Lower leg skin (tissue), 4 donors: ENCODE data around the gene NGEF. TPM values are rescaled to one million over a fixed set of nuclear protein-coding genes. Genes with fewer than 3 reads are reported as not detected.

Source experiments
- DNase-seq, 2 donors: peaks; one replicate each; pipeline ENCODE4 v3.0.0-alpha.2; 2019; ENCODE audit warnings: low spot score in 2 of 2
- H3K4me3 ChIP-seq: fragments of 200-600 bp; sonication (generic); 2 replicates; pipeline ENCODE4 v1.5.1; 2017; ENCODE audit warnings: mild to moderate bottlenecking, low read depth; ENCODE audit not compliant: poor library complexity, severe bottlenecking
- POLR2A ChIP-seq, 2 donors: fragments of 450-650 bp; IDR thresholded peaks; one replicate each; pipeline ENCODE4 v1.6.1; 2016 to 2017; ENCODE audit warnings: antibody characterized with exemption in 2 of 2, mild to moderate bottlenecking in 1 of 2, moderate library complexity in 1 of 2
- WGBS, 2 donors: methylation state at CpG; one replicate each; pipeline ENCODE4 v1.1.5; 2018; 5-methylcytosine and 5-hydroxymethylcytosine counted together
- intact Hi-C: fragments of 100-400 bp; cut with DNase I; formaldehyde crosslinking; loops from one replicate; pipeline ENCODE4 v1.15.0; 2023; ENCODE audit warnings: low total_unique reads
- total RNA-seq, 4 donors: library from RNA; depleted of rRNA; stranded (reverse); fragments of >200 nt; gene quantifications; one replicate each; pipeline ENCODE4 v1.1.0, GENCODE V29; 2016
- TF ChIP-seq, protein P1 (sequence below), 3 donors: fragments of 450-650 bp; IDR thresholded peaks; one replicate each; pipeline ENCODE4 v1.5.1; 2016; ENCODE audit warnings: antibody characterized with exemption in 3 of 3, mild to moderate bottlenecking in 3 of 3, moderate library complexity in 2 of 3

The NGEF gene
- total RNA-seq, 4 donors from 2014 or later = 15.7 to 30.3 (median 17.9) TPM

DNA sequence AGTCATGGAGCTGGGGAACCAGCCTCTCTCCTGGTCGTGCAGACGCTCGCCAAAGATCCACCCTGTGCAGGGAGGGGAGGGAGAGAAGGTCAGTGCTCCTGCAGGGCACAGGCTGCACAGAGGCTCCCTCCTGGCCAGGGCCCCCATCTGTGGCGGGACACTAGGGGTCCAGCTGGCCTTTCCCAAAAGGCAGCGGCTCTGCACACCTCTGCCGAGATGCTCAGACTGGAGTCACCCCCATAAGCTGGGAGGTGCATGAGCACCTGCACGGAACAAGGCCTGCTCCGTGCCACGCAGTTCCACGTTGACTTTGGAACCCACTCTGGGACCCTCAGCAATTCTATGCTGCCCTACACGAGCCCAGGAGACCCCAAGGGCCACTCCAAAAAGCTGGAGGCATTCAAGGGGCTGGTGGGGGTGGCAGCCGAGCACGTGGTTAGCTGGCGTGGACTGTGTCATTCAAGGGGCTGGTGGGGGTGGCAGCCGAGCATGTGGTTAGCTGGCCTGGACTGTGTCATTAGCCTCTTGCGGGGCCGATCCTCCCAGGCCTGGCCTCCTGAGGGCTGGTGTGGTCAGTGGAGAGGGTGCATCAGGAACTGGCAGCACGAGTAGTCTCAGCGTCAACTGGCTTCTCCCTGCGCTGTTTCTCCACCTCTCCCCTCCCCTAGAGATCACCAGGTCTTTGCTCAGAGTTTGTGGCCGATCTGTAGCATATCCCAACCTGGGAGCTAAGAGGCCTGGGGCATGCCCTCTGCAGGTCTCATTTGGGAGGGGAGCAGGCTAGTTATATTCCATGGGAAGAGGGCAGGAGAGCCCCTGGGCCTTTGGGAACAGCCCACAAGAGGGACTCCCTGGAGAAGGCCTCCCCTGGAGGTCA lies 133.2 kb downstream of the NGEF start:
- peak in 1 of 2 donors; percentile 74 for DNase-seq
- no peak overlapping the region for H3K4me3 ChIP-seq
- intact Hi-C loops = no loop called here
- 83 to 88% methylated on average over 16 to 21 of the region's 21 CpGs for WGBS, 2 donors
- TF ChIP-seq POLR2A (IDR thresholded peaks at IDR 0.05) = no peak
- TF ChIP-seq, protein P1, sequence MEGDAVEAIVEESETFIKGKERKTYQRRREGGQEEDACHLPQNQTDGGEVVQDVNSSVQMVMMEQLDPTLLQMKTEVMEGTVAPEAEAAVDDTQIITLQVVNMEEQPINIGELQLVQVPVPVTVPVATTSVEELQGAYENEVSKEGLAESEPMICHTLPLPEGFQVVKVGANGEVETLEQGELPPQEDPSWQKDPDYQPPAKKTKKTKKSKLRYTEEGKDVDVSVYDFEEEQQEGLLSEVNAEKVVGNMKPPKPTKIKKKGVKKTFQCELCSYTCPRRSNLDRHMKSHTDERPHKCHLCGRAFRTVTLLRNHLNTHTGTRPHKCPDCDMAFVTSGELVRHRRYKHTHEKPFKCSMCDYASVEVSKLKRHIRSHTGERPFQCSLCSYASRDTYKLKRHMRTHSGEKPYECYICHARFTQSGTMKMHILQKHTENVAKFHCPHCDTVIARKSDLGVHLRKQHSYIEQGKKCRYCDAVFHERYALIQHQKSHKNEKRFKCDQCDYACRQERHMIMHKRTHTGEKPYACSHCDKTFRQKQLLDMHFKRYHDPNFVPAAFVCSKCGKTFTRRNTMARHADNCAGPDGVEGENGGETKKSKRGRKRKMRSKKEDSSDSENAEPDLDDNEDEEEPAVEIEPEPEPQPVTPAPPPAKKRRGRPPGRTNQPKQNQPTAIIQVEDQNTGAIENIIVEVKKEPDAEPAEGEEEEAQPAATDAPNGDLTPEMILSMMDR (IDR thresholded peaks at IDR 0.05) = no peak

DNA sequence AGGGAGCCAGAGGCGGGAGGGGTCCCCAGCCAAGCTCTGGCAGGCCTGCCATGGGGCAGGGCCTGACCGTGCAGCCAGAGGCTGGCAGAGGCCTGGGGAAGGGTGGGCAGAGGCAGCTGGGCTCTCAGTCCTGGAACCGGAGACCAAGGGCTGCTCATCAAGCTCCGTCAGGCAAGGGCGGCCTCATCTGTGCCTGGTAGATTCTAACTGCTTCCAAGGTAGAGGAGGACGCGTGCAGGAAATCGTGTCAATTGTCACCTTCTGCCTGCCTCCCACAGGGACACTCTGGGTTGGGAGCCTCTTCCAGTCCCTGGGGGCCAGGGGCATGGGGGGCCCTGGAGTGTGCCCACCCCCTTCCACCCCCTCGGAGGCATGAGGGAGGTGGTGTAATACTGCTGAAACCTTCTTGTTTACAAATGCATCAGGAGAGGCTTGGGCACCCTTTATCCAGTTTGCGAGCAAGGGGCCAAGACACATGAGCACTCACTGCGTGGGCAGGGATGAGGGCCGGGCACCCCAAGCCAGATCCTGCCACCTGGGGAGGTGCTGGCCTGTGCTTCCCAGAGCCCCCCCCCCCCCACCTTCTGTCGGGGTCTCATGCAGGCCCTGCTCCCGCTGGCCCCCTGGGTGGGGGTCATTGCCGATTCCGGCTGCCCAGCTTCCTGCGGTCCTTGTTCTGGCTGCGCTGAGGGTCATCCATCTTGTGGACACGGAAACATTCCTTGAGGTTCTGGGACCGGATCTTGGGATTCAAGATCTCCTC lies 134.0 kb downstream of the NGEF start:
- TF ChIP-seq, protein P1 (IDR thresholded peaks at IDR 0.05) = no peak
- no peak for TF ChIP-seq POLR2A (IDR thresholded peaks at IDR 0.05)
- intact Hi-C loops = no loop called here
- 80 to 86% methylated on average over 15 to 19 of the region's 20 CpGs for WGBS, 2 donors
- DNase-seq = peak in 1 of 2 donors; percentile 76
- no peak overlapping the region for H3K4me3 ChIP-seq

GRCh38 chr2:232877940-232878511 lies 135.0 kb downstream of the NGEF start:
- no peak overlapping the region for H3K4me3 ChIP-seq
- DNase-seq = peak in 1 of 2 donors; percentile 70
- TF ChIP-seq POLR2A (IDR thresholded peaks at IDR 0.05) = no peak
- TF ChIP-seq, protein P1 (IDR thresholded peaks at IDR 0.05) = no peak
- intact Hi-C loops = no loop called here
- 90 to 95% methylated on average over 13 of the region's 13 CpGs for WGBS, 2 donors

DNA sequence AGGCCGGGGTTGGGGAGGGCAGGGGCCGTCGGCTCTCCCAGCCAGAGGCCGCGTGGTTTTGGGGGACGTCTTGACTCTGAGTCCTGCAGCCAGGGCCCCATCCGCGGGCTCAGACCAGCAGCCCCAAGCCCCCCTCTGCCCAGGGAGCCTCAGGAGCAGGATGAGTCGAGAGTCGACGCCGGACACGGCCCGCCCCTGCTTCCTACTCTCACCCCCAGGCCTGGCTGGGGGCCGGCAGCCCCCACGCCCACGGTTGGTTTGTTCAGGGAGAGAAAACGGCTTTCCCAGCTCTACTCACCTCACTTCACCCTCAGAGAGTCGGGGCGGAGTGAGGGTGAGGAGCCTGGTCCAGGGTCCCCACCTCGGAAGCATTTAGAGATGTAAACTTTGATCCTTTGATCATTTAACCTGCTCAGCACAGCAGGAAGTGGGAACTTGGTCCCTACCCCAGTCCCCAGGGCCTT lies 136.0 kb downstream of the NGEF start:
- intact Hi-C loops = no loop called here
- 27 to 39% methylated on average over 15 to 17 of the region's 21 CpGs for WGBS, 2 donors
- TF ChIP-seq, protein P1 (IDR thresholded peaks at IDR 0.05) = no peak
- TF ChIP-seq POLR2A (IDR thresholded peaks at IDR 0.05) = no peak
- peak overlapping the region; percentile 33 for H3K4me3 ChIP-seq
- peak in 1 of 2 donors; percentile 80 for DNase-seq

- WGBS, 2 donors = 3% methylated on average over 21 of the region's 119 CpGs; no CpG with 5 or more reads in 1 of the 2 donors
- TF ChIP-seq POLR2A (IDR thresholded peaks at IDR 0.05) = no peak
- TF ChIP-seq, protein P1 (IDR thresholded peaks at IDR 0.05) = no peak
- intact Hi-C loops = no loop called here
- H3K4me3 ChIP-seq = peak overlapping the region; percentile 33
- peak in 1 of 2 donors; percentile 70 for DNase-seq
Measured at GRCh38 chr2:232876161-232876977, 136.7 kb downstream of the NGEF start.
